Measurements from ENCODE around the gene RGS7.

RGS7 gene

DNA sequence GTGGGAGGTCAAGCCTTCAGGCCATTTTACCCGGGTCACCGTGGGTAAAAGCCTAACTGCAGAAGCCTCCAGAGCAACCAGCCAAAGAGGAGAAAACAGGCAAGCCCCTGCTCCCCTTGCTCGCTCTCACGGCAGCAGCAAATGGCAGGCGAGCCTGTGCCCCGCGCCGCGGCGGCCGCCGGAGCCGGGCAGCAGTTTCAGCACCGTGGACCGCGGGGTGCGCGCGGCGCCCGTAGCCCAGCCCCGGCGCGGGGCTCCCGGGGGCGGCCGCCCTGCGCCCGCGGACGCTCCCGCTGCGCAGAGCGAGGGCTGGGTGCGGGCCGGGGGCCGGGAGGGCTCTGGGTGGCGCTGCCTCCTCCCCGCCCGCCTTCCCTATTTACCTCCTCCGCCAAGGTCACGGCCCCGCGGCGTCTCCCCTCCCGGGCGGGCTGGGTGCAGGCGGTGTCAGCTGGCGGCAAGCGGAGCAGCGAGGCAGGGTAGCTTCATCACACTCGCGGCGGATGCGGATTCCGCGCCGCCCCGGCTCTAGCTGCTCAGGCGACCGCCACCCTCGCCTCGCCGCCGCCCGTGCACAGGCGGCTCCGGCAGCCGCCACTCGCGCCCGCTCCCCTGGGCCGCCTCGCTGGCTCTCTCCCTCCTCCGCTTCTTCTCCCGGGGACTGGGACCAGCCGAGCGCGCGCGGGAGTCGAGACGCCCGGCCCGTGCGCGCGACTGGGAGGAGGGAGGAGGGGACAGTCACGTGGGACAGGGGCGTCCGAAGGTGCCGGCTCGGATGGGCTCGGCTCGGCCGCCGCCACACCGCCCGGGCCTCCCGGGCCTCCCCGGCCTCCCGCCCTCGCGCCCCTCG lies at the start of gene RGS7:
TSS of gene RGS7 (minus strand) at position 687 of the 847 bp plus-strand sequence.
- peak; percentile 21 to 32 for DNase-seq

DNA sequence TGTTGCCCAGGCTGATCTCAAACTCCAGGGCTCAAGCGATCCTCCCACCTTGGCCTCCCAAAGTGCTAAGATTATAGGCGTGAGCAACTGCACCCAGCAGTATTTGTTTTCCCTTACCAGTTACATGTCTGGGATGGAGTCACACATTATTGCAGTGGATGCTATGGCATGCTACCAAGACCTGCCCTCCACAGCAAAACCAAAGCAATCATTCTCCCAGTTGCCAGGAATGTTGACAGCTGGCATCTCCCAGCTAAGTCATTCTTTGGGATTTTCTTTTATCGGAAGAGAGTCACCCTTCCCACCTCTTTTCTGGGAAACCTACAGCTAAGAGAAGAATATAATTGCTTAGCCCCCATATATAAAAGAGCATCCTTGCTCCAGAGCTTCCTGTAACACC lies 49.4 kb upstream of the RGS7 start:
- DNase-seq = no peak

DNA sequence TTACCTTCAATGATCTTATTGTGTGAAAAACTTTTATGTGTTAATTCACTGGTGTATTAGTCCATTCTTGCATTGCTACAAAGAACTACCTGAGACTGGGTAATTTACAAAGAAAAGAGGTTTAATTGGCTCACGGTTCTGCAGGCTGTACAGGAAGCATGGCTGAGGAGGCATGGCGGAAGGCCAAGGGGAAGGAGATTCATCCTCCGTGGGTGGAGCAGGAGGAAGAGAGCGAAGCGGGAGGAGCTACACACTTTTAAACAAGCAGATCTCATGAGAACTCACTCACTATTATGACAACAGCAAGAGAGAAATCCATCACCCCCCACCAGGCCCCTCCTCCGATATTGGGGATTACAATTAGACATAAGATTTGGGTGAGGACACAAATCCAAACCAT lies 44.2 kb upstream of the RGS7 start:
- no peak for DNase-seq

DNA sequence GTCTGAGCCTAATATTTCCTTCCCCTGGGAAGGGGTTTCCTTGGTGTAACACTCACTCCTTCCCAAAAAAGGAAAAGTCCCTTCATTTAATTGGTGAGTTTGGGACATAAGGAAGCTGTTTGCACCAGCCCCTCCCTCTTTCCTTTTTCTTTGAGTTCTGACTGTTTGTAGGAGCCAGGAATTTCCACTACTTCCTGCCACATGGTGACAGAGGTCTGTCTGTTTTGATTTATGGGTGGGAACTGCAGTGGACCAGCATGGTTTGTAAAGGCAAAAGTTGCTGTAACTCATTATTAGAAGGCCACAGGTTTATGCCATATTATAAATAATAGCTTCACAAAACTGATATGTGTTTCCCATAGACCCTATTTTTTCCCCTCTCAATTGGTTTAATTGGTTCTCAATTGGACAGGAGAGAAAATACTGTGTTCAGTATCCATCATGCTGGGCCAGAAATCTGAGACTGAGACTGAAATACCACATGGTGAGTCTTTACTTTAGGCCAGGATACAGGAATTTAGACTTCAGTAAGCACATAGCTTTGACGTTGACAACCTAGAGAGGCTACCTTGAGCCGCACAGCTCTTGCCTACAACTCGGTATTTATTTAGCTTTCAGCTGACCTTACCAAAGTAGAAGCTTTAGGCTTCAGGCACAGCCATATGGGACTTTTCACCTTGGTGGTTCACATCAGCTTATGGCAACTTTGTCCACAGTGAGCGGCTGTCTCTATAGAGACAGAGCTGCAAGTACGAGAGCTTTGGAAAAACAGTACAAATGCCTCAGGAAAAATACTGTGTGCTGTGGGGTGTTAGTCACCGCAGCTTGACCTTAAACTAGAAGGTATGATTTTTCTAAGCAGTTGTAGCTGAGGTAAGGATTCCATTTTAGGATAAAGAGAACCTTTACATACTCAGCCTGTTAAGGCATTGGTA lies 40.0 kb upstream of the RGS7 start:
- no peak for DNase-seq

DNA sequence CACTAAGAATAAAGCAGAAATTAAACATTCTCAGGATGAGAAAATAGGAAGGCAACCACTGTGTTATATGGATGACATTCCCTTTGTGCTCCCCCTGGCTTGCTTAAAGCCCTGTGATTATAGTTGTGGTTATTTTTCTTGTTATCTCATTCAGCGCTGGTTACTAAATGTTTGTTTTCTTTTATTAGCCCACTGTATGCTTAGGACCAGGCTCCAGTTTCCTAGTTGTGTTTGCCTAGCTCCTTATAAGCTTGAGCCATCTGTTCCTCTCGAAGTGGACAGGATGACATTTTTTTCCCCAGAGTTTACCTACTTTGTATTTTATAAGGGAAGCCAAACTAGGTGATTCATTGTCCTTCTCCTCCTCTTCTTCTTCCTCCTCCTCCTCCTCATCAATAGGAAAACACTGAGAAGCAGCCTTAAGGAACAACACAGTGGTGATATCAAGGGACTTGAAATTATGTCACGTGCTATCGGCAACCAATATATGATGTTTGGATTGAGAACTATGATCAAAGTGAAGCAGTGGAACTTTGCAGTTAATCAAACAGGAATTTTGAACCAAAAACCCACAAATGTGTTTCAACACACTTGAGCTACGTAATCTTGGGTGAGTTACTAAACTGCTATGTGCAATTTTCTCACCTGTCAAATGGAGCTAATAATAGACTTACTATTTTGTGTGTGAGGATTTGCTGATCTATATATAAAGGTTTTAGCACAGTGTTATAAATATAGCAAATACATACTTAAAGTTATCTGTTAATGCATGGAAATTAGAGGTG lies 35.1 kb upstream of the RGS7 start:
- no peak for DNase-seq

DNA sequence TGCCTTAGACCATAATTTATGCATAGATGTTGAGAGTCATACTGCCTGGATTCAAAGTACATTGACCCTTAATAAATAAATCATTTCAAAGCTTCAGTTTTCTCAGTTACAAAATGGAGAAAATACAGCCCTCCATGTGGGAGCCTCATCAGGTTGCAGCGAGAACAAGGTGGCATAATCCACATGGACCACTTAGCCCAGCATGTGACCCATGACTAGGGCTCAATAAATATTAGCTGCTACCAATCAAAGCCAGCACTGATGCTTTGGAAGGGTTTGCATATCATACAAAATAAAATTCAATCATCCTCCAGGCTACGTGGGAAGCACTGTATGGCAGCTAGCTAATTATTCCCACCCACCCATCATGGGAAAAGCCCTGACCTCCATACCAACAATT lies 33.5 kb upstream of the RGS7 start:
- DNase-seq = no peak

DNA sequence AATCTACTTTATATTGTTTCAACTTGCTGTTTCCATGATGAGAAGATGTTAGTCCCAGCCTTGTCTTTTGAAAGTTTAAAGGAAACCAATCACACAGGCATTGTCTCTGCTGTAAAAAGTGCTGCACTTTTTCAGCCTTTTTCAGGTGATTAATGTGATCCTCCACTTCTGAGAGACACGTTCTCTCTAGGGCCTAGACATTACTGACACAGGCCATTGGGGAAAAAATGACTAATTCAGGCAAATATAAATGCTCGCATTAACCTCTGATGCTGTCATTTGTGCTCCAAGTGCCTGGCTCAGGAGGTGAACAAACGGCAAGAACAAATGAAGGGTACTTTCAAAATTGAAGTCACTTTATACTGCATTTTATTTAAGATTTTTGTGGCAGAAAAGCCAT lies 32.4 kb upstream of the RGS7 start:
- DNase-seq = no peak

DNA sequence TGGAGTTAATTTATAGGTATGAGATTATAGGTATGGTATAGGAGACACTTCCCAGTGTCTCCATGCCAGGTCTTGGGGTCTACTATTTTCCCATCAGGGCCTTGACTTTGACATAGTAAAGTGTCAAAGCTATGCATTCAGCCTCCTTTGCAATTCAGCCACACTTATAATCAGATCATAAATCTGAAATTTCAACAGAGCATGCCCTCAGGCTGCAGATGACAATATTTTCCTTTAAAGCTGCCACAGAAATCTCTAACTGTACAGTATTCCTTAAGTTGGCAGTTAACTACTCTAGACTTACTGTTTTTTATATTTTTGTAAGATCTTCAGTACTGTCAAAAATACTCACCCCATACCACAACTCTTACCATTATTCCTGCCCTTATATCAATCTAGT lies 30.2 kb upstream of the RGS7 start:
- no peak for DNase-seq

DNA sequence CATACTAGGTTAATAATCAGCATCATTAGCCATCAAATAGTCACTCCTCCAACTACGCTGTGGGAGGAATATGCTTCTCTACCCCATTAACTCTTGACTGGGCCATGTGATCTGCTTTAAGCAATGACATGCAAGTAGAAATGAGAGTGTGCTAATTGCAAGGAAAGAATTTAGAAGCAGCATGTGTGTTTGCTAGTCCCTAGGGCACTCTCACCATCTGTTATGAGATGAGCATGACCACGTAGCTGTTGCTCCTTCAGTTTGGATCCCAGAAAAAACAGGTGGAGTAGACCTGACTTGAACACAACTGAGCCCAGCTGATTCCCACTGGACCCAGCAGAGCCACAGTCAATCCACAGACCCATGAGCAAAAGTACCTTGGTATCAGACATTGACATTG lies 19.7 kb upstream of the RGS7 start:
- no peak for DNase-seq

DNA sequence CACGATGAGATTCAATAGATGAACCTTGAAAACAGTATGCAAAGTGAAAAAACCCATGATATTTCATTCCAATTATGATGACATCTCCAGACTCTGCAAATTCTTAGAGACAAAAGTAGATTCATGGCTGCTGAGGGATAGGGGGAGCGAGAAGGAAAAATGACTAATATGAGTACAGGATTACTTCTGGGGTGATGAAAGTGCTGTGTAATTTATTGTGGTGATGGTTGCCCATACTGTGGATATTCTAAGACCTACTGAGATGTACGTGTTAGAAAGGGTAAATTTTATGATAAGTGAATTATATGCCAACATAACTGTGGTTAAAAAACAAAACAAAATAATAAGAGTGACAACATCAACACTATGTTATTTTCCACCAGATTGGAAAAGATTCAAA lies 18.9 kb upstream of the RGS7 start:
- DNase-seq = no peak

DNA sequence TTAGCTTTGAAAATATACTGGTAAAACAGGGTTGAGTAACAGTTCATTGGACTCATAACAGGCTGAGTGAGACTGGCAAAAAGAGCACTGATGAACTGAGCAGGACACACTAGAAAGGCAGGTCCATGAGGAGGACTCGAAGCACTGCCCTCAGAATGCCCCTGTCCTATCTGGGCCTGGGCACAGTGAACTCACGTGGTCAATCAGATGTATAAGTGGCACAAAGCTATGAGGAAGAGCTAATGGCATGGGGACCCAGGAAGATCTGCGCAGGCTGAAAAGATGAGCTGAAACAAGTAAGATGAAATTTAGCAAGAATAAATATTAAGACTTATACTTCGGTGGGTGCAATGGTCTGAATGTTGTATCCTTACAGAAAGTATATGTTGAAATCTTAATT lies 9.2 kb upstream of the RGS7 start:
- DNase-seq = no peak

DNA sequence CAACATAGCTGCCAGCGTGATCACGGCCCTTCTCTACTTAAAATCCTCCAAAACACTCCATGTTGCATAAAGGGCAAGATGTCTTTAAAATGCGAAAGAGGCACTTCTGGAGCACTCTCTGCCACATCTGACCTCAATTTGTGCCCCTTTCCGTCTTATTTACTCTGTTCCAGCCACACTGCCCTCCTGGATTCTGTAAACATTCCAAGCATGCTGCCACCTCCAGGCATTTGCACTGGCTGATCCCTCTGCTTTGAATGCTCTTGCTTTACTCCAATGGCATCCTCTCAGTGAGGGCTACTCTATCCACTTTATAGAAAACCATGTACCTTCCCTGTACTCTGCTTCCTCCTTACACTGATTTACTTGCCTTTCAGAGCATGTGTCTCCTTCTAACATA lies 5.3 kb upstream of the RGS7 start:
- DNase-seq = no peak

DNA sequence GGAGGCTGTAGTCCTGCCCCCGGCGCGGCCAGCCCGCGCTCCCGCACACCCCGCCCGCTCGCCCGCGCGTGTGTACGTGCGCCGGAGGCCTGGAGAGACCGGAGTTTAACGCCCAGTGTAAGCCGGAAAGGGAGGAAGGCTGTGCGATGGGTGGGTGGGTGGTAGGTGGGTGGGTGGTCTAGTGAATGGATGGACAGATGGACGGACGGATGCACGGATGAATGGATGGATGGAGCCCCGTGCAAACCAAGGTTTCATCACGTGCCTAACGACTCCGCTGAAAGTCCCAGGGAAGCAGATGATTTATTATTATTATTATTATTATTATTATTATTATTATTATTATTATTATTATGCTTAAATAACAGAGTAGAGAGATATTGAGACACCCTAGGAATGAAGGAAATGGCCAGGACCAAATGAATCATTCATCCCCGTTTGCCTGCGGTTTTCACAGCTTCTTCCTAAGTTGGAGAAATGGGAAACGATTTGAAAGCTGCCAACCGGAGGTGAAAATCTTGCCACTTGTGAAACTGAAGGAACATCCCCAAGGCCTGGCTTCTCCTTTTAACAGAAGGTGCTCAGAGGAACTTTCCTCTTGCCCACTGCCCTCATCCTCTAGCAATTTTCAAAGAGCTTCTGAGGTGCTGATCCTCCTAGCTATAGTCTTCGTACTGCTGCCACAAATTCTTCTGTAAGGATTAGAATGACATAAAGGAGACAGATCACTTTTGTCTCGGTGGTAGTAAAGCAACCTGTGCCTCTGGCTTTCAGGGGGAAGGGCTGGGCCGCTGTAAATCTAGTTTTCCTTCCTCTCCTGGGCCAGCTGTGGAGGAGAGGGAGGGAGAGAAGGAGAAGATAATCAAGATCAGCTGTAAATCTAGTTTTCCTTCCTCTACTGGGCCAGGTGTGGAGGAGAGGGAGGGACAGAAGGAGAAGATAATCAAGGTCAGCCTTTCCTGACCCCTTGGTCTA lies 648 bp upstream of the RGS7 start:
- DNase-seq = no peak

DNA sequence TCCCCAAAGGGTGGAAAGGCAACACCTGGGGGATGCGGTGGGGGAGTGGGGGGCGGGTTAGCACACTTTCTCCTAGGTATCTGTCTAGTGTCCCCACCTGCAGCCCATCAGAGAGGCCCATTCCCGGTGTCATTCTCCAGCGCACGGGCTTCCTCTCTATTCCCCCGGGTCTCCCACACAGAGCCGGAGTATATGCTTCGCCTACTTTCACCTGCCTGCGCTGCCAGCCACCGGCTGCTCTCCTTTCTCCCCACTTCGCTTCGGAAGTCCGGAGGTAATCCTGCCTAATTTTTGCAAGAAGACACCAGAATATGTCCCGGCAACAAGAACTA lies 852 bp downstream of the RGS7 start:
- DNase-seq = no peak

DNA sequence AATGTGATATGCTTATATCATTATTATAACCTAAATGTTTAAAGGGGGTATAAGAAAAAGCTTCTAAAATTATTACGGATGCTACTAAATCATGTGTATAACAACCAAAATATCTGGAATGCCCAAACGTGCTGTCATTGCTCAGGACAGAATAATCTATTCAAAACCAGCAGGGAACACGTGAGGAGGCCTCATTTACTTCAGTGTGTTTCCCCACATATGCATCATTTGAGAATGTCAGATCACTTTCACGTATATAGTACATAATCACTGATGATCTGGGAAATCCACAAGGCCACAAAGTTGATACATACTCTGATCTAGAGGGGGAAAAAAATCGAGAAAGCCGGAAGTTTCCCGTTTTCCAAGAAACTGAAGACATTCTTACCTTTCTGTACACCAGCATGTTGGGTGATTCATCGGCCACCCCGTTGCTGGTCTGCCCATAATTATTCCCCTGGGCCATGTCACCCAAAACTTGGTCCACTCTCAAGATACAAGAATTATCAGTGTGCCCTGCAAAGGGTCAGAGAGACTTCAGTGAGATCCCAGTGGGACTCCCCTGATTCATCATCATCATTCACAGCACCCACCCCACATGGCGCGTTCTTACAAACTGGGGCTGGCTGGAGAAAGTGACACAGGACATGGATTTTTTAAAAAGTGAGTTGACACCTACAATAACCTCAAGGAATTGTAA lies 1.5 kb downstream of the RGS7 start:
- no peak for DNase-seq

DNA sequence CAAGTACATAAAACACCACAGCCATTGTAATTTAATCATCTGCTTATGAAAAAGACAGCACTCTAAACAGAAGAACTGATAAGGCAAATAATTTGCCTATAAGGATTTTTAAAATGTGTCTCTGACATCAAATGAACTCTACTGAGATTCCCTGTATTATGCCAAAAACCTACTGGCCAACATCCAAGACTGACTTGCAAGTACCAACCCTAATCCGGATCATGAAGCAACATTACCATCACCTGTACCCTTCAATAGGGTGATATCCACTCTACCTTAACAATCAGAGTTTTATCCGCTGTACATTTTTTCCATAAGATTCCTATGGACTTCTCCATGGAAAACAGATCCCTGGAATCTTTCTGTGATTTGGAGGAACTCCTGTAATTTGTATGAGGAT lies 4.6 kb downstream of the RGS7 start:
- DNase-seq = no peak

DNA sequence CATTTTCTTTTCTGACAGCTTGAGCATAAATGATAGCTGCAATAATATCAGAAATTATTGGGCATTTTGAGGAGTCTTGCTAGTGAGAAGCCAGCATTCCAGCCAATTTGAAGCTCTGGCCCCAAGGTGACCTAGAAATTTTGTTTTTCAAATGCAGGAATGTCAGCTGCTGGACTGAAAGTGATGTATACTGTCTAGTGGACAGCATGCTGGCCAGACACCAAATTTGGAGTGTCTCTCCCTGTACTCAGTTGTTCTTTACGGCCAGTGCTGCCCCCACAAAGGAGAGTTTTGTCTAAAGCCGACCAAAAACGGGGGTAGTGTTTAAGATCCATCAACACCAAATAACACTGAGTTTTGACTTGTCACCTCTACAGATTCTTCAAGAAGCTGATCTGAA lies 5.2 kb downstream of the RGS7 start:
- DNase-seq = no peak

DNA sequence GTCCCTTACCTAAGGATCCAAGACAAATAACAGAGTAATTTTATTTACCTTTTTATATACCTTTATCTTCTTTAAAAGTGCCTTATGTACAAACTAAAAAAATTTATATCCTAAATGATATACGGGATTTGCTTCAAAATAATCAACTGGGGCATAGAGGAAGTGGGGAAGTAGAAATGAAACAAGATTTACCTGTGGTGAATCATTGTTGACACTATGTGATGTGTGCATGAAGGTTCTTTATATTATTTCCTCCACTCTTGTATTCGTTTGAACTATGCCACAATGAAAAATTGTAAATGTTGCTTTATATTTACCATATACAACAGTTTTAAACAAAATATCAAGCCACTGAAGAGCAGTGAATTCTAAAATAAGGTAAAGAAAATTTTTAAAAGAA lies 13.0 kb downstream of the RGS7 start:
- DNase-seq = no peak

DNA sequence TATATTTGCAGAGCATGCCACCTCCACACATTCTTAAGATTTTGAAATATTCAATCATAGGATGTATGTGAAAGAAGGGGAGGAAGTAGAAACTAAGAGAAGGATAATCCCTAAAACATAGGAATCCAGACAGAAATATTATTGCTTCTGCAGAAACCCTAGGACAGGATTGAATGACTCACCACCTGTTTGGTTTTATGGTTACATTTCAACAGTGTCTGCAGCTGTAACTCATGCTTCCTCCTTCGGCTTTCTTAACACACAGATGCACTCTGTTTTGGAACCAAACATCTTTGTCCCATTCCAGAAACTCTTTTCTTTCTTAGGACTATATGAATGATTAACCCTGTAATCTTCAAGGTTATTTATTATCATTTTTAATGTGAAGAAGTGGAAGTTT lies 20.7 kb downstream of the RGS7 start:
- DNase-seq = no peak

DNA sequence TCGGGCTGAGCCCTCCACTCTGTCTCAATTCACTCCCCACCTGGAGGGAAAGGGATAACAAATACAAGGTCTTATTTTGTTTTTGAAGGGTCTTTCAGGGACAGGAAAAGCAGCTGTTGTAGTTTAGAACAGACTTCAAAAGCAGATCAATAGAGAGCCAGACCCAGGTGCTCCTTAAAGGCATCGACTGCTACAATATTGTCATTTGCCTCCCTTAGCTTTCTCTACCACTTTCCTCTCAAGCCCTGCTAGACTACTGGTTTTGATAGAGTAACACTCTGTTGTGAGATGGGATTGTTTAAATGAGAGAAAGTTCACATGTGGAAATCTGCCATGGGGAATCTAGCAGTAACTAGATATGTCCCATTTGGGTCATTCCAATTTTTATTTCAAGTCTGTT lies 24.0 kb downstream of the RGS7 start:
- no peak for DNase-seq

DNA sequence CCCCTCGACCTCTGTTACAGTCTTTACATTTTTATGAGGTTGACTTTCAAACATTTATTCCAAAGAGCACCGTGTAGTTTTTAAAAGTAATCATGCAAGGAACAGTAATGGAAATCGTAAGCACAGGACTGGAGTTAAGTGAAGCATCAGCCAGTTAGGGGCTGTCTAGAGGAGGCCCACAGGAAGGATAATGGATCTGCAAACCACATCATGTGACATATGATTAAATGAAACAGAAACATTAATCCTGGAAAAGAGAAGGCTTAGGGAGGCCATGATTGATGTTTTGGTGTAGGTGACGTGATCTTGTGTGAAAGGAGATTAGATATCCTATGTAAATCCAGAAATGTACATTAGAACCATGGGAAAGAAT lies 25.0 kb downstream of the RGS7 start:
- DNase-seq = no peak
